ENCODE results near the gene POLR2I.
"Not testable (repeated sequence)": the region's sequence is repeated elsewhere in the genome, so short reads cannot be mapped to it uniquely, and the experiment has no call there.

POLR2I gene

DNA sequence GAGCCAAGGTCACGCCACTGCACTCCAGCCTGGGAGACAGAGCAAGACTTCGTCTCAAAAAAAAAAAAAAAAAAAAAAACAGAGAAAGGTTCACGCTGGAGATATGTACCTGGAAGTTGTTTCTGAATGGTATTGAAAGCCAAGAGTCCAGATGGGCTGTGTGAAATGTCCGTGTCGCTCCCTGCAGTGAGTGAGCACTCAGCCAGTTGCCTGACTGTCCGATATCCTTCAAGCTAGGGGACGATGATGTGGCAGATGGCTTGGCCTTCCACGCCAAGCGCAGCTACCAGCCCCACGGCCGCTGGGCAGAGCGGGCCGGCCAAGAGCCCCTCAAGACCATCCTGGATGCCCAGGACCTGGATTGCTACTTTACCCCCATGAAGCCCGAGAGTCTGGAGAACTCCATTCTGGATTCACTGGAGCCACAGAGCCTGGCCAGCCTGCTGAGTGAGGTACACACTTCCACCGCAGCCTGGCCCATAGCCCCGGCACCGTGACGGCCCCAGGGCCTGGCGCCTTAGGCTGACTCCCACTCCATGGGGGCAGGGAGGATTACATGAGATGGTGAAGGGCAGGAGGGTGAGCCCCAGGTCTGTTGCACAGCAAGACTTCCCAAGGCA is 15.4 kb downstream of the POLR2I start:
- no peak for DNase-seq

- DNase-seq, result no peak
Measured at GRCh38 chr19:36097036-36097435, 17.6 kb downstream of the POLR2I start.

- no peak for DNase-seq
Measured at GRCh38 chr19:36093687-36094086, 21.0 kb downstream of the POLR2I start.

DNA sequence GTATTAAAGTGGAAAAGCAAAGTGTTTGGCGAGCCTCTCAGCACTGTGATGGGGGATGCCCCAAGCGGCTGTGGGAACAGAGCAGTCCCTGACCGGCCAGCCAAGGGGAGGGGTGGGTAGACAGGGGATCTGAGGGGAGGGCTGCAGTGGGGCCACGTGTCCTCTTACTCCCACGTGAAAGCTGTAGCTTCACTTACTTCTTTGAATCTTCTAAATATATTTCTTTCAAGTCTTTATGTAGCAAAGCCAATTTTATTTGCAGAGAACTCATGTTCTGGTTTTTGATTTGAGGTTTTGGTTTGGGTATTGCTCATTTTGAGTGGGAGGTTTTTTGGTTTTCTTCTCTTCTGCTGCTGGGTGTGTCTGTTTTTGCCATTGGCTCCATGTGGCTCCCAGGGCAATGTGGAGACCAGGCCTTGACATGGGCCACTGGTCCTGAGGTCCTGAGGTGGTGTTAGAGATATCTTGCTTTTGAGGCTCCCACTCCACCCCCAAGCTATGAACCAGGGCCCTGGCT is 21.5 kb downstream of the POLR2I start:
- no peak for DNase-seq

- DNase-seq, result no peak
Measured at GRCh38 chr19:36092566-36092965, 22.1 kb downstream of the POLR2I start.

DNA sequence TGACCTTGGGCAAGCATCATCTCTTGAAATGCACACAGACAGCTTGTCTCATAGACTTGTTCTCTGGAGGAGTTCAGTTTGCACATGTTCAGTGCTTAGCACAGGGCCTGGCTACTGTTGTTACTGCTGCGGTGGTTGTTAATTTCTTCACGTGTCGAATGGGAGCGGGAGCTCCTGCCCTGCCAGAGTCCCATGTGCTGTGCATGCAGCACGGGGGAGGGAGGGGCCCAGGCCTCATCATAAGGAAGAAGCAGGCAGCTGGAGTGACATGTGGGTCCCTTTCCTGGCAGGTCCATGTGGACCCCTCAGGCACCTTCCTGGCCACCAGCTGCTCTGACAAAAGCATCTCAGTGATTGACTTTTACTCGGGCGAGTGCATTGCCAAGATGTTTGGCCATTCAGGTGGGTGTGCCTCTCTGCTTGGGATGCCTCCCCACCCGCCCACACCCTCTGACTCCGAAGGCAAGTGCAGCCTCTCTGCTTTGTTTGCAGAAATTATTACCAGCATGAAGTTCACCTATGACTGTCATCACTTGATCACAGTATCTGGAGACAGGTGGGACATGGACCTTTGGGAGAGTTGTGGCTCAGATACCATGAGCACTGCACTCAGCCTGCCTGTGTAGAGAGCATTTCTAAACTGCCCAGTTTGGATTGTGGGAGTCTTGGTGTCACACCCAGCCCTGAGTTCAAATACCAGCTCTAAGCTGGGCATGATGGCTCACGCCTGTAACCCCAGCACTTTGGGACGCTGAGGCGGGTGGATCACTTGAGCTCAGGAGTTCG is 23.6 kb downstream of the POLR2I start:
- DNase-seq, result no peak

GRCh38 chr19:36089847-36090246 is 24.8 kb downstream of the POLR2I start:
- no peak for DNase-seq

- DNase-seq, result no peak
Measured at GRCh38 chr19:36086326-36086725, 28.3 kb downstream of the POLR2I start.

GRCh38 chr19:36084231-36085009 is 30.3 kb downstream of the POLR2I start:
- DNase-seq, result no peak

- no peak for DNase-seq
Measured at GRCh38 chr19:36082916-36083315, 31.8 kb downstream of the POLR2I start.

GRCh38 chr19:36081894-36082293 is 32.8 kb downstream of the POLR2I start:
- no peak for DNase-seq

DNA sequence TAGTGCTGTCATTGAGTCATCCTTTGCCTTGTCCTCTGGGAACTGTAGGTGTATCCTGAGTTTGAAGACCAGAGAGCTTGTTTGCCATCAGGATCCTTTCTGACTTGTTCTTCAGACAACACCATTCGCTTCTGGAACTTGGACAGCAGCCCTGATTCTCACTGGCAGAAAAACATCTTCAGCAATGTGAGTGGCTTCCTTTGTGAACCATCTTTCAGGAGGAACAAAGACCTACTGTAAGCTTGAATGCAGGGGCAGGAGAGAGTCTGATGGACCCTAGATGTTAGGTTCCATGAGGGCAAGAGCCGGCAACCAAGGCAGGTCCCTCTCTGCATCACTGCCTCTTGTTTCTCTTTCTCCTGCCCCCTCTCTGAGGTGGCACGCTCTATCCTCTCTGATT is 33.3 kb downstream of the POLR2I start:
- no peak for DNase-seq

DNA sequence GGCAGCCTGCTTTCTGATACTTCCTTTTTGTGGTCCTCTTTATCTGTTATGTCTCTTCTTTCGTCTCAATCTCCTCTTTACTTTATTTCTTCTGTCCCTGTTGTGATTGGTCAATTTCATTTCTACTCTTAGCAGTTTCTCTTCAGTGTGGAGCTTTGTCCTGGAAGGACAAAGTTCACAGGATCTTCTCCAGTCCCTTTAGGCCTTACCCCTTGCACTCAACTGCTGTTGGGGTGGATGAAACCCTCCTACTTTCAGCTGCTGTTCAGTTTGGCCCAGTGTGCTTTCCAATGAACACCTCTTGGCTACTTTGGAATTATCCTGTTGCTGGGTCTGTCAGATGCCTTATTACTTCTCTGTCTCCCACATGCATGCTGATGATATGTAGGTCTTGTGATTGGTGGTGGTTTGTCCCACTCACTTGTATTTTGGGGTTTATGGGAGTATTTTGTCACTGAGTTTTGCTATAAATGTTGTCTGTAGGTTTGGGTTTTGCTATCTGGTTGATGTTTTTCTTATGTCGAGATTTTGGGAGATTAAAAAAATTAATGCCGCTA is 35.2 kb downstream of the POLR2I start:
- no peak for DNase-seq

GRCh38 chr19:36073121-36073876 is 41.4 kb downstream of the POLR2I start:
- DNase-seq, result no peak

DNA sequence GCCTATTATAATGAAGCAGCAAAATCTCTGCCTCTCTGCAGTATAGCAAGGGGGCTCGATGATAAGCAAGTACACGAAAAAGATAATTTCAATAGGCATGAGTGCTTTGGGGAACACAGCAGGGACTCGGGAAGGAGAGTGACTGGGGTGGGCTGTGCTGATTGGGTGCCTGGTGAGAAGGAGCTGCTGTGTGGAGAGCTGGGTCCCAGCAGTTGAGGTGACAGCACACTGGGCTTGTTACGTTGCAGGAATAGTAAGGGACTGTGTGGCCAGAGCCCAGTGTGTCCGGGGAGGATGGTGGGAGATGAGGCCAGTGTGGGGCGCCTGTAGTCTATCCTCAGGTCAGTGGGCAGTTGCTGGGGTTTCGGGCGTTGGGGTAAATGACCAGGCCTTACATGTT is 42.6 kb downstream of the POLR2I start:
- no peak for DNase-seq

DNA sequence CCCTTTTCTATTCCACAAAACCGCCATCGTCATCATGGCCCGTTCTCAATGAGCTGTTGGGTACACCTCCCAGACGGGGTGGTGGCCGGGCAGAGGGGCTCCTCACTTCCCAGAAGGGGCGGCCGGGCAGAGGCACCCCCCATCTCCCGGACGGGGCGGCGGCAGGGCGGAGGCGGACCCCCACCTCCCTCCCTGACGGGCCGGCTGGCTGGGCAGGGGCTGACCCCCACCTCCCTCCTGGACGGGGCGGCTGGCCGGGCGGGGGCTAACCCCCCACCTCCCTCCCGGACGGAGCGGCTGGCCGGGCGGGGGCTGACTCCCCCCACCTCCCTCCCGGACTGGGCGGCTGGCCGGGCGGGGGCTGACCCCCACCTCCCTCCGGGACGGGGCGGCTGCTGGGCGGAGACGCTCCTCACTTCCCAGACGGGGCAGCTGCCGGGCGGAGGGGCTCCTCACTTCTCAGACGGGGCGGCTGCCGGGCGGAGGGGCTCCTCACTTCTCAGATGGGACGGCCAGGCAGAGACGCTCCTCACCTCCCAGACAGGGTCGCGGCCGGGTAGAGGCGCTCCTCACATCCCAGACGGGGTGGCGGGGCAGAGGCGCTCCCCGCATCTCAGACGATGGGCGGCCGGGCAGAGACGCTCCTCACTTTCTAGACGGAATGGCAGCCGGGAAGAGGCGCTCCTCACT is 45.7 kb downstream of the POLR2I start:
- not testable (repeated sequence) for DNase-seq

DNA sequence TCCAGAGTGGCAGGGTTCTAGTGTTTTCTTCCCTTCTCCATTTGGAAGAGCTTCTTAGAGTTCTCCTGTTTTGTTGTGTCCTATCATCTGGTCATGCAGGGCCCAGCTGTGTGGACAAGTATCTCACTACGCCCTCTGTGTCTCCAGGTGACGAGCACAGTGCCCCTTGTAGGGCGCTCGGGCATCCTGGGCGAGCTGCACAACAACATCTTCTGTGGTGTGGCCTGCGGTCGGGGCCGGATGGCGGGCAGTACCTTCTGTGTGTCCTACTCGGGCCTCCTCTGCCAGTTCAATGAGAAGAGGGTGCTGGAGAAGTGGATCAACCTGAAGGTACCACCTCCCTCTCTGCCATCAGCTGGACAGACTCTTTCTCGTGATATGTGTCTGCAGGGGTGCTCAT is 47.0 kb downstream of the POLR2I start:
- no peak for DNase-seq

- no peak for DNase-seq
Measured at GRCh38 chr19:36064826-36065225, 49.8 kb downstream of the POLR2I start.
